IPS DF 4.7 (cell line): ENCODE results near the gene MEOX1.
"Not testable (repeated sequence)": the region's sequence is repeated elsewhere in the genome, so short reads cannot be mapped to it uniquely, and the experiment has no call there.

Experiments used
- DNase-seq: peaks from one replicate; pipeline ENCODE4 v3.0.0-alpha.2; 2013; ENCODE audit warnings: low spot score; ENCODE audit errors: extremely low read depth

MEOX1 gene

GRCh38 chr17:43619705-43620104 lies 42.0 kb downstream of the MEOX1 start:
- DNase-seq, result no peak

- no peak for DNase-seq
Measured at GRCh38 chr17:43618276-43618675, 43.4 kb downstream of the MEOX1 start.

- no peak for DNase-seq
Measured at GRCh38 chr17:43616852-43617251, 44.9 kb downstream of the MEOX1 start.

GRCh38 chr17:43616421-43616820 lies 45.3 kb downstream of the MEOX1 start:
- DNase-seq, result no peak

GRCh38 chr17:43616029-43616351 lies 45.7 kb downstream of the MEOX1 start:
- DNase-seq, result no peak

- DNase-seq, result no peak
Measured at GRCh38 chr17:43615330-43616028, 46.2 kb downstream of the MEOX1 start.

- DNase-seq, result no peak
Measured at GRCh38 chr17:43614561-43614960, 47.2 kb downstream of the MEOX1 start.

- no peak for DNase-seq
Measured at GRCh38 chr17:43613917-43614316, 47.8 kb downstream of the MEOX1 start.

GRCh38 chr17:43612515-43612914 lies 49.2 kb downstream of the MEOX1 start:
- no peak for DNase-seq

- no peak for DNase-seq
Measured at GRCh38 chr17:43611230-43611969, 50.3 kb downstream of the MEOX1 start.

- no peak for DNase-seq
Measured at GRCh38 chr17:43609613-43610385, 51.9 kb downstream of the MEOX1 start.

GRCh38 chr17:43608313-43608712 lies 53.4 kb downstream of the MEOX1 start:
- DNase-seq, result no peak

- no peak for DNase-seq
Measured at GRCh38 chr17:43604549-43604948, 57.2 kb downstream of the MEOX1 start.

- DNase-seq, result no peak
Measured at GRCh38 chr17:43603321-43603720, 58.4 kb downstream of the MEOX1 start.

- not testable (repeated sequence) for DNase-seq
Measured at GRCh38 chr17:43602556-43602955, 59.2 kb downstream of the MEOX1 start.

GRCh38 chr17:43601280-43602039 lies 60.3 kb downstream of the MEOX1 start:
- DNase-seq, result no peak

- DNase-seq, result no peak
Measured at GRCh38 chr17:43599835-43600234, 61.9 kb downstream of the MEOX1 start.

- DNase-seq, result no peak
Measured at GRCh38 chr17:43599046-43599395, 62.7 kb downstream of the MEOX1 start.

- DNase-seq, result no peak
Measured at GRCh38 chr17:43598357-43599045, 63.2 kb downstream of the MEOX1 start.

GRCh38 chr17:43597624-43598356 lies 63.9 kb downstream of the MEOX1 start:
- DNase-seq, result no peak
